Esophagus muscularis mucosa (tissue), 4 donors: ENCODE results near the gene ROPN1B.
"Not testable (repeated sequence)": the region's sequence is repeated elsewhere in the genome, so short reads cannot be mapped to it uniquely, and the experiment has no call there.

Source experiments
- CTCF ChIP-seq, 3 experiments: fragments of 200-600 bp in 2 of 3; fragments of 450-650 bp in 1 of 3; sonication (generic) in 2 of 3; IDR thresholded peaks; one replicate each; pipeline ENCODE4 v1.5.1; 2017 to 2019; ENCODE audit warnings: antibody characterized with exemption in 3 of 3, mild to moderate bottlenecking in 2 of 3, moderate library complexity in 1 of 3
- EP300 ChIP-seq: sonication (generic); formaldehyde crosslinking; IDR thresholded peaks from one replicate; pipeline ENCODE4 v1.6.1; 2017; ENCODE audit warnings: antibody characterized with exemption
- POLR2A ChIP-seq: fragments of 450-650 bp; IDR thresholded peaks from one replicate; pipeline ENCODE4 v1.6.1; 2017; ENCODE audit warnings: antibody characterized with exemption, moderate library complexity, mild to moderate bottlenecking, low read depth
- POLR2AphosphoS5 ChIP-seq, 2 donors: sonication (generic); formaldehyde crosslinking; IDR thresholded peaks; one replicate each; pipeline ENCODE4 v1.6.1; 2017; ENCODE audit warnings: antibody characterized with exemption in 2 of 2

DNA sequence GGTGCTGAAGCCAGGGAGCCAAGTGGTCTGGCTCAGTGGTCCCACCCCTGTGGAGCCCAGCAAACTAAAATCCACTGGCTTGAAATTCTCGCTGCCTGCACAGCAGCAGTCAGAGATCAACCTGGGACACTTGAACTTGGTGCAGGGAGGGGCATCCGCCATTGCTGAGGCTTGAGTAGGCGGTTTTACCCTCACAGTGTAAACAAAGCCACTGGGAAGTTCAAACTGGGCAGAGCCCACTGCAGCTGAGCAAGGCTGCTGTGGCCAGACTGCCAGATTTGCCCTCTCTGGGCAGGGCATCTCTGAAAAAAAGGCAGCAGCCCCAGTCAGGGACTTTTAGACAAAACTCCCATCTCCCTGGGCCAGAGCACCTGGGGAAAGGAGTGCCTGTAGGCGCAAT lies 27.8 kb downstream of the ROPN1B start:
- TF ChIP-seq POLR2A; CTCF (IDR thresholded peaks at IDR 0.05); POLR2AphosphoS5 (IDR thresholded peaks at IDR 0.05); EP300: not testable (repeated sequence)
